Effector memory CD4-positive, alpha-beta T cell (primary cell): ENCODE data around the gene MTMR2.
"Not testable (repeated sequence)": the region's sequence is repeated elsewhere in the genome, so short reads cannot be mapped to it uniquely, and the experiment has no call there.

Experiments used
- DNase-seq, 3 donors: peaks; one replicate each; pipeline ENCODE4 v3.0.0-alpha.2; 2020
- H3K27ac ChIP-seq: 2 replicates; pipeline ENCODE4 v1.7.0; 2013; ENCODE audit warnings: mild to moderate bottlenecking, low read length, moderate library complexity; ENCODE audit not compliant: insufficient read depth, poor library complexity, severe bottlenecking
- H3K27me3 ChIP-seq: replicated peaks from 2 replicates; pipeline ENCODE4 v1.7.0; 2013; ENCODE audit warnings: mild to moderate bottlenecking, low read length; ENCODE audit not compliant: insufficient read depth, control insufficient read depth, poor library complexity, severe bottlenecking
- H3K36me3 ChIP-seq: 2 replicates; pipeline ENCODE4 v1.7.0; 2013; ENCODE audit warnings: mild to moderate bottlenecking, low read length, moderate library complexity; ENCODE audit not compliant: control insufficient read depth, insufficient read depth
- H3K4me1 ChIP-seq: 2 replicates; pipeline ENCODE4 v1.7.0; 2013; ENCODE audit warnings: low read length, mild to moderate bottlenecking; ENCODE audit not compliant: control insufficient read depth, insufficient read depth, poor library complexity, severe bottlenecking
- H3K4me3 ChIP-seq: 2 replicates; pipeline ENCODE4 v1.7.0; 2013; ENCODE audit warnings: low read length, low read depth, mild to moderate bottlenecking; ENCODE audit not compliant: insufficient read depth, poor library complexity, severe bottlenecking
- H3K9me3 ChIP-seq: 2 replicates; pipeline ENCODE4 v1.7.0; 2013; ENCODE audit warnings: mild to moderate bottlenecking, low read length, moderate library complexity; ENCODE audit not compliant: control insufficient read depth

Gene MTMR2

GRCh38 chr11:95863486-95864140 lies 60.3 kb downstream of the MTMR2 start:
- Histone ChIP-seq H3K4me1 (no peaks in the 10 kb centered on the region), H3K27me3 (no peaks in the 10 kb centered on the region), H3K4me3 (no peak overlapping the region), H3K36me3 (no peaks in the 10 kb centered on the region), H3K27ac (no peak overlapping the region), H3K9me3 (no peaks in the 10 kb centered on the region)
- no peak for DNase-seq

DNA sequence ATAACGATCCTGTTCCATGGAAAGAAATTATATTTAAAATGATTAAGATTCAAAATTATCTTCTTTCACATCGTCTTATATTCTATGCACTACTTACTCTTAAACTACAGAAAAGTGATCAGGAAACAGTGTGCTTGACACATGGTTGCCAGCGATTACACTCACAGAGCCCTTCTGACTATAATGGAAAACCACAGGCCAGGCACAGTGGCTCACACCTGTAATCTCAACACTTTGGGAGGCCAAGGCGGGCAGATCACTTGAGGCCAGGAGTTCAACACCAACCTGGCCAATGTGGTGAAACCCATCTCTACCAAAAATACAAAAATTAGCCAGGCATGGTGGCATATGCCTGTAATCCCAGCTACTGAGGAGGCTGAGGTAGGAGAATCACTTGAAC lies 63.9 kb downstream of the MTMR2 start:
- H3K27me3 ChIP-seq, DNase-seq, H3K9me3 ChIP-seq, H3K4me3 ChIP-seq, H3K4me1 ChIP-seq, H3K36me3 ChIP-seq, H3K27ac ChIP-seq: not testable (repeated sequence)

DNA sequence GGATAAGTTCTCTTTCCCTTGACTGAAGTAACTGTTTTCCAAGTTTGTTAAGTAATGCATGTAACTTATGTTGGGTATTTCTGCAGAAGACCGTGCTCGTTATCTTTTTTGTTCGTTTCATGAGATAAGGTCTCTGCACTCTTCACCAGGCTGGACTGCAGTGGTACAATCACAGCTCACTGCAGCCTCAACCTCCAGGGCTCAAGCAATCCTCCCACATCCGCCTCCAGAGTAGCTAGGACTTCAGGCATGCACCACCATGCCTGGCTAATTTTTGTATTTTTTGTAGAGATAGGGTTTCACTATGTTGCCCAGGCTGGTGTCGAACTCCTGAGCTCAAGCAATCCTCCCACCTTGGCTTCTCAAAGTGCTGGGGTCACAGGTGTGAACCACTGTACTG lies 69.5 kb downstream of the MTMR2 start:
- not testable (repeated sequence) for H3K4me3 ChIP-seq, H3K9me3 ChIP-seq, H3K36me3 ChIP-seq, H3K27ac ChIP-seq, DNase-seq, H3K27me3 ChIP-seq, H3K4me1 ChIP-seq

DNA sequence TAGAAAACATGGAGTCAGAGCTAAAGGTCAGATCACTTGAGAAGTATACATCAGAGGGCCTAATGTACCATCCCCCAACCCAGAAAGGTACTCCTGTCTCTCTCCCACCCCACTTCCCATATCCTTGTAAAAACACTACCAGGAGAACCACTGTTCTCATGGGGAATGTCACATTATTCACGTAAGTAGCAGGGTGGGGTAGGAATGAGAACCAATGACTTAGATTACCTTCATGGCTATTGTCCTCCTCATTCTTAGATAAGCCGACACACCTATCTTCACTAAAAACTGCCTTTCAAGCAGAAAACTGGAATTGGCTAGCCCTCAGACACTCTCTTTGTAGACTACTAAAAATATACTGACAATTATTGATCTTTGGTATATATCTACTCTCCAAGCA lies 70.0 kb downstream of the MTMR2 start:
- DNase-seq = no peak
- no peak overlapping the region for H3K4me3 ChIP-seq
- no peaks in the 10 kb centered on the region for H3K4me1 ChIP-seq
- H3K36me3 ChIP-seq = peaks cover 9% of the 10 kb centered on the region
- H3K27me3 ChIP-seq = no peaks in the 10 kb centered on the region
- no peak overlapping the region for H3K27ac ChIP-seq
- H3K9me3 ChIP-seq = no peaks in the 10 kb centered on the region

DNA sequence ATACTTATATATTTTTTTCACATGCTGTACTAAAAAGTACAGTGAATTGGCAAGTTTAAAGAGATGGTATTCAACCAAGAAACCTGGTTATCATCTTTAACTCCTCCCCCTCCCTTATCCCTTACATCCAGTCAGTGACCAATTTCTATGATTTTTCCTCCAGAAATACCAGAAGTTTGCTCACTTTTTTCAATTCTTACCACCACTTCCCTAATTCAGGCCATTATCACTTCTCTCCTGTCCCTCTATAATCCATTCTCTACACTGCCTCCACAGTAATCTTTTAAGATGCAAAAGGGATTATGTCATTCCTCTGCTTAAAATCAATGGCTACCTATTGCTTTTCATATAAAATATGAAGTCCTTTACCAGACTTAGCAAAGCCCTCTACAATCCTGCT lies 70.8 kb downstream of the MTMR2 start:
- H3K27me3 ChIP-seq = no peaks in the 10 kb centered on the region
- no peak for DNase-seq
- no peaks in the 10 kb centered on the region for H3K4me1 ChIP-seq
- H3K27ac ChIP-seq = no peak overlapping the region
- H3K4me3 ChIP-seq = no peak overlapping the region
- no peaks in the 10 kb centered on the region for H3K9me3 ChIP-seq
- H3K36me3 ChIP-seq = peaks cover 9% of the 10 kb centered on the region

GRCh38 chr11:95850137-95850536 lies 73.8 kb downstream of the MTMR2 start:
- no peak overlapping the region for H3K27ac ChIP-seq
- H3K36me3 ChIP-seq = peaks cover 13% of the 10 kb centered on the region
- H3K4me3 ChIP-seq = no peak overlapping the region
- DNase-seq = no peak
- H3K27me3 ChIP-seq = no peaks in the 10 kb centered on the region
- H3K9me3 ChIP-seq = no peaks in the 10 kb centered on the region
- H3K4me1 ChIP-seq = no peaks in the 10 kb centered on the region

- no peak overlapping the region for H3K27ac ChIP-seq
- H3K36me3 ChIP-seq = peaks cover 14% of the 10 kb centered on the region
- H3K9me3 ChIP-seq = no peaks in the 10 kb centered on the region
- DNase-seq = no peak
- H3K4me3 ChIP-seq = no peak overlapping the region
- no peaks in the 10 kb centered on the region for H3K4me1 ChIP-seq
- H3K27me3 ChIP-seq = no peaks in the 10 kb centered on the region
Observed at GRCh38 chr11:95849087-95849825, 74.7 kb downstream of the MTMR2 start.

GRCh38 chr11:95845167-95845566 lies 78.7 kb downstream of the MTMR2 start:
- peaks cover 16% of the 10 kb centered on the region for H3K36me3 ChIP-seq
- no peaks in the 10 kb centered on the region for H3K27me3 ChIP-seq
- H3K27ac ChIP-seq = no peak overlapping the region
- H3K4me3 ChIP-seq = no peak overlapping the region
- no peaks in the 10 kb centered on the region for H3K9me3 ChIP-seq
- no peak for DNase-seq
- no peaks in the 10 kb centered on the region for H3K4me1 ChIP-seq

DNA sequence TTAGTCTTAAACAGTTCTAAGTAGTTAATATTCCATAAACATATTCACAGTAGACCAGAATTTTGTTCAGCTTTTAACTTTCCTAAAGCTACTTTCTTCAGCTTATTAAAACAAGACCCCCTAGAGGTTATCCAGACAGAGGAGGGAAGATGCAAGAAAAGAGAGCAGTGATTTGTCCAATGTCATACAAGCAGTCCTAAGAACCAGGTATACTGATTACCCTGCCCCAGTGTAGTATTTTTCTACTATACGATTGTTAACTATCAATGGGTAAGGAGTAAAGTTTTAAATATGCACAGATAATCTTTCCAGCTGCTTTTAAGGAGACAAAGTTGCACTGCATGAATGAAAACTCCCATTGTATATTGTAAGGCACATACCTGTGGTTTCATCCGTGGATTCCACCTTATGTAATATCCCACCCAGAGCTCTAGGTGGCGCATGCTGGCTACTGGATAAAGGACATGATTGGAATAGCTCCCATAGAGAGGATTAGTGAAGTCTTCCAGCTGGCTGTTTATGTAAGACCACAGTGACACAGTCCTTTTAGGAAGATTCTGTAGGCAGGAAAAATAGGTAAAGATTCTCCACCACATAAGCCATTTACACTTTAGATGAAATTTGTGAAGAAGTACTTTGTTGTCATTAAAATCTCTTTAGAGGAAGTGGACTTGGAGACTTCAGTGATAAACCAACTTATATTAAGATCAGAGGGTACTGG lies 88.0 kb downstream of the MTMR2 start:
- Histone ChIP-seq H3K36me3 (peaks cover 18% of the 10 kb centered on the region), H3K4me3 (no peak overlapping the region), H3K4me1 (no peaks in the 10 kb centered on the region), H3K27me3 (no peaks in the 10 kb centered on the region), H3K27ac (no peak overlapping the region), H3K9me3 (no peaks in the 10 kb centered on the region)
- peak; percentile 7 to 43 (median 23) for DNase-seq

GRCh38 chr11:95835351-95835750 lies 88.6 kb downstream of the MTMR2 start:
- Histone ChIP-seq H3K4me3 (no peak overlapping the region), H3K9me3 (no peaks in the 10 kb centered on the region), H3K4me1 (no peaks in the 10 kb centered on the region), H3K27ac (no peak overlapping the region), H3K36me3 (peaks cover 18% of the 10 kb centered on the region), H3K27me3 (no peaks in the 10 kb centered on the region)
- DNase-seq = no peak
